Measurements from ENCODE around the gene INSRR.

The INSRR gene

GRCh38 chr1:156840898-156841279 is 18.0 kb downstream of the INSRR start:
- Mint-ChIP-seq H3K27me3 (peaks cover 28% of the 10 kb centered on the region), H3K36me3 (no peaks in the 10 kb centered on the region), H3K27ac (no peak overlapping the region), H3K9me3 (ENCODE audit: low read depth) (no peaks in the 10 kb centered on the region), H3K4me3 (no peak overlapping the region), H3K4me1 (ENCODE audit: low read depth) (peaks cover 19% of the 10 kb centered on the region)

GRCh38 chr1:156840186-156840897 is 18.6 kb downstream of the INSRR start:
- Mint-ChIP-seq H3K9me3 (ENCODE audit: low read depth) (no peaks in the 10 kb centered on the region), H3K4me3 (no peak overlapping the region), H3K27ac (no peak overlapping the region), H3K36me3 (no peaks in the 10 kb centered on the region), H3K27me3 (peaks cover 25% of the 10 kb centered on the region), H3K4me1 (ENCODE audit: low read depth) (peaks cover 20% of the 10 kb centered on the region)

- Mint-ChIP-seq H3K9me3 (ENCODE audit: low read depth) (no peaks in the 10 kb centered on the region), H3K36me3 (no peaks in the 10 kb centered on the region), H3K4me3 (no peak overlapping the region), H3K27ac (no peak overlapping the region), H3K4me1 (ENCODE audit: low read depth) (peaks cover 13% of the 10 kb centered on the region), H3K27me3 (peaks cover 25% of the 10 kb centered on the region)
These were observed 19.3 kb downstream of the INSRR start for GRCh38 chr1:156839426-156840109.

- no peaks in the 10 kb centered on the region for H3K9me3 Mint-ChIP-seq (ENCODE audit: low read depth)
- H3K27ac Mint-ChIP-seq = peak overlapping the region; percentile 34
- H3K4me3 Mint-ChIP-seq = no peak overlapping the region
- peaks cover 24% of the 10 kb centered on the region for H3K27me3 Mint-ChIP-seq
- H3K4me1 Mint-ChIP-seq (ENCODE audit: low read depth) = peaks cover 11% of the 10 kb centered on the region
- no peaks in the 10 kb centered on the region for H3K36me3 Mint-ChIP-seq
These were observed 19.9 kb downstream of the INSRR start for GRCh38 chr1:156838972-156839371.

- Mint-ChIP-seq H3K4me1 (ENCODE audit: low read depth) (peaks cover 14% of the 10 kb centered on the region), H3K4me3 (no peak overlapping the region), H3K27ac (no peak overlapping the region), H3K27me3 (peaks cover 10% of the 10 kb centered on the region), H3K9me3 (ENCODE audit: low read depth) (no peaks in the 10 kb centered on the region), H3K36me3 (no peaks in the 10 kb centered on the region)
These were observed 22.0 kb downstream of the INSRR start for GRCh38 chr1:156836892-156837291.

GRCh38 chr1:156836041-156836654 is 22.8 kb downstream of the INSRR start:
- H3K4me3 Mint-ChIP-seq = no peak overlapping the region
- H3K36me3 Mint-ChIP-seq = no peaks in the 10 kb centered on the region
- H3K27me3 Mint-ChIP-seq = peaks cover 9% of the 10 kb centered on the region
- no peaks in the 10 kb centered on the region for H3K9me3 Mint-ChIP-seq (ENCODE audit: low read depth)
- no peak overlapping the region for H3K27ac Mint-ChIP-seq
- H3K4me1 Mint-ChIP-seq (ENCODE audit: low read depth) = peaks cover 14% of the 10 kb centered on the region

GRCh38 chr1:156834322-156834721 is 24.6 kb downstream of the INSRR start:
- H3K4me1 Mint-ChIP-seq (ENCODE audit: low read depth) = peaks cover 14% of the 10 kb centered on the region

GRCh38 chr1:156833603-156834002 is 25.3 kb downstream of the INSRR start:
- H3K36me3 Mint-ChIP-seq = no peaks in the 10 kb centered on the region
- H3K9me3 Mint-ChIP-seq (ENCODE audit: low read depth) = no peaks in the 10 kb centered on the region
- no peak overlapping the region for H3K27ac Mint-ChIP-seq
- no peak overlapping the region for H3K4me3 Mint-ChIP-seq
- H3K4me1 Mint-ChIP-seq (ENCODE audit: low read depth) = peaks cover 14% of the 10 kb centered on the region
- H3K27me3 Mint-ChIP-seq = peaks cover 5% of the 10 kb centered on the region

More at GRCh38 chr1:156834322-156834721, 24.6 kb downstream of the INSRR start:
- Mint-ChIP-seq H3K27me3 (peaks cover 9% of the 10 kb centered on the region), H3K27ac (no peak overlapping the region), H3K36me3 (no peaks in the 10 kb centered on the region), H3K9me3 (ENCODE audit: low read depth) (no peaks in the 10 kb centered on the region), H3K4me3 (no peak overlapping the region)

GRCh38 chr1:156832434-156832833 is 26.5 kb downstream of the INSRR start:
- H3K36me3 Mint-ChIP-seq = no peaks in the 10 kb centered on the region
- peaks cover 4% of the 10 kb centered on the region for H3K27me3 Mint-ChIP-seq
- H3K9me3 Mint-ChIP-seq (ENCODE audit: low read depth) = no peaks in the 10 kb centered on the region
- no peak overlapping the region for H3K4me3 Mint-ChIP-seq
- no peak overlapping the region for H3K27ac Mint-ChIP-seq
- peaks cover 14% of the 10 kb centered on the region for H3K4me1 Mint-ChIP-seq (ENCODE audit: low read depth)

- H3K9me3 Mint-ChIP-seq (ENCODE audit: low read depth) = no peaks in the 10 kb centered on the region
These were observed 30.4 kb downstream of the INSRR start for GRCh38 chr1:156828400-156829124.

GRCh38 chr1:156826630-156827029 is 32.3 kb downstream of the INSRR start:
- Mint-ChIP-seq H3K27ac (no peak overlapping the region), H3K4me1 (ENCODE audit: low read depth) (peaks cover 13% of the 10 kb centered on the region), H3K27me3 (peaks cover 4% of the 10 kb centered on the region), H3K9me3 (ENCODE audit: low read depth) (no peaks in the 10 kb centered on the region), H3K4me3 (no peak overlapping the region), H3K36me3 (no peaks in the 10 kb centered on the region)

More at GRCh38 chr1:156828400-156829124, 30.4 kb downstream of the INSRR start:
- H3K4me3 Mint-ChIP-seq = no peak overlapping the region
- H3K27ac Mint-ChIP-seq = no peak overlapping the region
- no peaks in the 10 kb centered on the region for H3K36me3 Mint-ChIP-seq
- H3K4me1 Mint-ChIP-seq (ENCODE audit: low read depth) = no peaks in the 10 kb centered on the region
- H3K27me3 Mint-ChIP-seq = peaks cover 4% of the 10 kb centered on the region

- H3K9me3 Mint-ChIP-seq (ENCODE audit: low read depth) = no peaks in the 10 kb centered on the region
- H3K4me3 Mint-ChIP-seq = no peak overlapping the region
- no peak overlapping the region for H3K27ac Mint-ChIP-seq
- H3K27me3 Mint-ChIP-seq = no peaks in the 10 kb centered on the region
- peaks cover 22% of the 10 kb centered on the region for H3K4me1 Mint-ChIP-seq (ENCODE audit: low read depth)
- H3K36me3 Mint-ChIP-seq = no peaks in the 10 kb centered on the region
These were observed 35.6 kb downstream of the INSRR start for GRCh38 chr1:156823210-156823790.

GRCh38 chr1:156822680-156823079 is 36.2 kb downstream of the INSRR start:
- Mint-ChIP-seq H3K36me3 (no peaks in the 10 kb centered on the region), H3K4me3 (no peak overlapping the region), H3K9me3 (ENCODE audit: low read depth) (no peaks in the 10 kb centered on the region), H3K27ac (peak overlapping the region; percentile 68), H3K27me3 (no peaks in the 10 kb centered on the region), H3K4me1 (ENCODE audit: low read depth) (peaks cover 26% of the 10 kb centered on the region)

- no peaks in the 10 kb centered on the region for H3K9me3 Mint-ChIP-seq (ENCODE audit: low read depth)
- peak overlapping the region; percentile 6 for H3K4me3 Mint-ChIP-seq
- no peaks in the 10 kb centered on the region for H3K27me3 Mint-ChIP-seq
- H3K27ac Mint-ChIP-seq = peak overlapping the region; percentile 47
- H3K4me1 Mint-ChIP-seq (ENCODE audit: low read depth) = peaks cover 30% of the 10 kb centered on the region
- H3K36me3 Mint-ChIP-seq = no peaks in the 10 kb centered on the region
These were observed 37.1 kb downstream of the INSRR start for GRCh38 chr1:156821801-156822200.

Data from activated naive CD8-positive, alpha-beta T cell (primary cell).